Posterior cingulate gyrus (tissue), 11 donors: ENCODE measurements around the gene RUNX1.

Source experiments
- DNase-seq, 10 donors: peaks; one replicate each; pipeline versions ENCODE4 v3.0.0 to v3.0.0-alpha.2; 2020 to 2021; ENCODE audit warnings: mixed read lengths in 3 of 10
- intact Hi-C: fragments of 100-400 bp; cut with DNase I; formaldehyde crosslinking; loops from one replicate; pipeline ENCODE4 v1.15.1; 2023

The RUNX1 gene

GRCh38 chr21:34822168-34822567, 226.9 kb downstream of the RUNX1 start:
- DNase-seq = no peak
- intact Hi-C loops = no loop called here

DNA sequence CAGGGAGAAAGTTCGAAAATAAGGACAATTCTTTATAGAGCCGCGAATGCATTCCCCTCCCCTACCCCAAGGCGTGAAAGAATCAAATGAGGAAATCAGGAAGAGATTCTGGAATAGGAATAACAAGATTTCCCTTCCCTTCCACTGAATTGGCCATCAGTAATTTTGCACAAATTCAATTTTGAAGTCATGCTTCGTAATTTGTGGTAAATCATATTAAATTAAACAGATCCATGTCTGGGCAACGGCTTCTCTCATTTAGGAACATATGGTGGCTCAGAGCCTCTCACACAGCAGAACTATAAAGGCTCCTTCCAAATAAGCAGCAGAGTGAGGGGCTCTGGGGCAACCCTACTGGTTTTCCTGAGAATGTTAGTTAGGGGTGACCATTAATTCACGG, 227.4 kb downstream of the RUNX1 start:
- intact Hi-C loops = no loop called here
- no peak for DNase-seq

- no peak for DNase-seq
Observed at GRCh38 chr21:34820051-34820450, 229.1 kb downstream of the RUNX1 start.

DNA sequence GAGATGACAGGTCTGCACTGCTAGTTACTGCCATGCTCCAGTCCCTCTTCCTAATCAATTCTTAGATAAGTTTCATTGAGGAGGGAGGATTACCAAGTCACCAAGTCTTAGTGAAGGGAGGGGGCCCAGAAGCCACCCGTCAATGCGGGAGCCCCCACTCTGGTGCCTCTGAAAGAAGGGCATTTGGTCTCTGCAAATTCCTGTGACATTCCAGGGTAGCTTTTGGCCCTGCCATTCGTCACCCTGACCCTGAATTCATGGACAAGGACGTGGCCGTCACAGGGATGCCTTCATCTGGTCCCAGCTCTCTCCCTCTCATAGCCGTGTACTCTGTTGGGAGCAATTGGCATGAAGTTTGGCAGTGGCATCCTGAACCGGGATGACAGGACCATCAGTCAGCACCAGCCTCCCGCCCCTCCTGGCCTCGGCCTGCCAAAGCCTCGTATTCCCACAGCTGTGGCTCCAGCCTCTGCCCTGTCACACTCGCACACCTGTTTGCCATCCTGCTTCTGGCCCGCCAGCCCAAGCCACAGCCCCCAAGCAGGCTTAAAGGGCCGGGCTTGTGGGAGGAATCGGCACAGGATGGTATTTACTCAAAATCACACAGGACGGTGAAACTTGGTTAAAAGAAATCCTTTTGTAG, 229.6 kb downstream of the RUNX1 start:
- intact Hi-C loops = no loop called here

More at GRCh38 chr21:34820051-34820450, 229.1 kb downstream of the RUNX1 start:
- intact Hi-C loops = no loop called here

GRCh38 chr21:34818662-34819158, 230.4 kb downstream of the RUNX1 start:
- intact Hi-C loops = no loop called here
- DNase-seq = no peak

More for the DNA sequence above, 229.6 kb downstream of the RUNX1 start:
- no peak for DNase-seq

- intact Hi-C loops = no loop called here
- no peak for DNase-seq
Observed at GRCh38 chr21:34817821-34818661, 231.1 kb downstream of the RUNX1 start.

DNA sequence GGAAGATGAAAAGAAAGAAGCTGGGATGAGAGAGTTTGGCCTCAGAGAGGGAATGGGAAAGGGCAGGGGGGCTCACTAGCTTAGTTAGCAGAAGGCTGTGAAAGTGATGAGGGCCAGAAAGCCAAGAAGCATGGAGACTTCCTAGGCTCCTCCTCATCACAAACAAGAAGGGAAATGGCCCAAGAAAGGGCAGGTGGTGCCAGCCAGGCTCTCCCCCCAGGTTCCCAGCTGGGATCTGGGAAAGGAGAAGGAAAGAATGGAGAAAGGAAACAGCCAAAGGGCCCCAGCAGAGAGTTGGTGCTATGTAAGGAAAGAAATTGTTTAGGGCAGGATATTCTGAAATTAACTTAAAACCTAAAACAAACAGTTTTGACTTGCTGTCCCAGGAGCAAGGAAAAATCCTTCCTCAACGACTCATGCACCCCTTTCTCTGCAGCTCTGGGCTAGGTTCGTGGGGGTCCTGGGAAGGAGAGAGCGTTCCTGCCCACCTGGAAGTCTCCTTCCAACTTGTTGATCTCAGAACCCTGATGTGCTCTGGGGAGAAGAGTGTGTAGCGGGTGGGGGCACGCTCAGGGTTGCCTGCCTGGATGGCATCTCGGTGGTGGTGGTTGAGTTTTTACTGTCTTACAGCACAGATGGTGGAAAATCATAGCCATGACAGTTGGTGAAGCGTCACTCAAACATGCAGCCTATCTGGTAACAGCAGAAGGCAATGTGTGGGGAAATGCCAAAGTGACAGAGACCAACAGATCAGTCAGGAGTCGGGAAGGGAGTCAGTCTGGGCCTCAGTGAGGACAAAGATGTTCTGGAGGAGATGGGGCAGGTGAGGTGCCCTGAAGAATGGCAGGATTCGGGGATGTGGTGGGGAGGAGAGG, 233.0 kb downstream of the RUNX1 start:
- intact Hi-C loops = no loop called here

DNA sequence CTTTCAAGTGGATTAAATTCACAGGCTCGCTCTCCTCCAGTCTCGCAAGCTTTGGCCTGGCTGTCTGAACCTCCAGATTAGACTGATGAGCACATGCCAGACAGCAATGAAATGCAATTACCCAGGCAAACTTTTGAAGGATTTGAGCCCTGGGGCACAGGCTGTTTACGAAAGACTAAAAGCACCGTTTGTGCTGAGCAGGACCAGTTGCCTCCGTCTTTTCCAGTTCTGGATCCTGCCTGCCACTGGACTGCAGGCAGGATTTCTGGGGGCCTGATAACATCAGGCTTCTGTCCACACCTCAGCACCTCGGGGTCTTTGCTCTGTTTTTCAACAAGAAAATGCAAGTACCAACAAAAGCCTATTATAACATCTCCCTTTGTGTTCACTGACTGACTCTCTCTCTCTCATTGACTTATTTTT, 234.6 kb downstream of the RUNX1 start:
- intact Hi-C loops = no loop called here
- DNase-seq = no peak

More for the DNA sequence above, 233.0 kb downstream of the RUNX1 start:
- no peak for DNase-seq

- intact Hi-C loops = no loop called here
- DNase-seq = no peak
Observed at GRCh38 chr21:34813266-34813894, 235.7 kb downstream of the RUNX1 start.

- DNase-seq = no peak
- intact Hi-C loops = no loop called here
Observed at GRCh38 chr21:34812504-34813265, 236.4 kb downstream of the RUNX1 start.

GRCh38 chr21:34811368-34811767, 237.7 kb downstream of the RUNX1 start:
- intact Hi-C loops = no loop called here
- no peak for DNase-seq

DNA sequence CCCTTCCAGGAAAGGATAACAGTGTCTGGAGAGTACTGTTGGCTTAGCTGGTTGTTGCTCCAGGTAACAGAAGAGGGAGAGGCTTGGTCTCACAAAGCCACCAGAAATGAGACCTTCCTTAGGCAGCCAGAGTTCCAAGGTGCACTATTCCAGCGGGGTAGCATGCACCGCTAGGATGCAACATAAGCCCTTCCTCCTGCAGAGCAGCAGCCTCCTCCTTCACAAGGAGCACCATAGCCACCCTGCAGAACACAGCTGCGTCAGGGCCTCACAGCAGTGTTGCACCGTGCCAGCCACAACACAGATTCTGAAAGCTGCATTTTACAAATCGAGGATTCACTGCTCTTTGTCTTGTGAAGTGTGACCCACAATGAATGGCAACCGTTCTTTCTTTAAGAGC, 238.3 kb downstream of the RUNX1 start:
- no peak for DNase-seq
- intact Hi-C loops = no loop called here

GRCh38 chr21:34809822-34810221, 239.3 kb downstream of the RUNX1 start:
- DNase-seq = no peak
- intact Hi-C loops = no loop called here

DNA sequence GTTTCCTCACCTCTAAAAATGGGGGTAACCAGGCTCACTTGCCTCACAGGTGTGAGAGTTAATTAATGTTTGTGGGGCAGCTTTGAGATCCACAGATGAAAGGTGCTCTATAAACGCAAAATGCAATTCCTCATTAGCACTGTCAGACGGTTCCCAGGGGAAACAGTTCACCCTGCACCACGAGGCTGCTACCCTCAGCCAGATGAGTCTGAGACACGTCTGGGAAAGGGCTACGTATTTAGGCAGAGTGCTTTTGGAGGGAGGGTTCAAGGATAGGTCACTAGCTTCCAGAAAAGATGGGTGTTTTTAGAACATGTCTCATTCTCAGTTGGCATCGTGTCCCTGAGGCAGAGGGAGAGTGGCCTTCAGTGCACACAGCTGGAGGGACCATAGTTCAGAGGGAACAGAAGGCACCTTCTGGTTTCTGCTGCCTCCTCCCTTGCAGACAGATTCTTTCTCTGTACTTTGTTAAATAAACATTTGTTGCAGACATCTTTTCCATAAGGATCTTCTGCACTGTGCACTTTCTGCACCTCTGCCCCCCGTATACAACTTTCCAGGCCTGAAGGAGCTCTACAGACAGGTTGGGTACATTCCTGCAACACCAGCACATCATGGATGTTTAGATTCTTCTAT, 240.4 kb downstream of the RUNX1 start:
- no peak for DNase-seq
- intact Hi-C loops = no loop called here

DNA sequence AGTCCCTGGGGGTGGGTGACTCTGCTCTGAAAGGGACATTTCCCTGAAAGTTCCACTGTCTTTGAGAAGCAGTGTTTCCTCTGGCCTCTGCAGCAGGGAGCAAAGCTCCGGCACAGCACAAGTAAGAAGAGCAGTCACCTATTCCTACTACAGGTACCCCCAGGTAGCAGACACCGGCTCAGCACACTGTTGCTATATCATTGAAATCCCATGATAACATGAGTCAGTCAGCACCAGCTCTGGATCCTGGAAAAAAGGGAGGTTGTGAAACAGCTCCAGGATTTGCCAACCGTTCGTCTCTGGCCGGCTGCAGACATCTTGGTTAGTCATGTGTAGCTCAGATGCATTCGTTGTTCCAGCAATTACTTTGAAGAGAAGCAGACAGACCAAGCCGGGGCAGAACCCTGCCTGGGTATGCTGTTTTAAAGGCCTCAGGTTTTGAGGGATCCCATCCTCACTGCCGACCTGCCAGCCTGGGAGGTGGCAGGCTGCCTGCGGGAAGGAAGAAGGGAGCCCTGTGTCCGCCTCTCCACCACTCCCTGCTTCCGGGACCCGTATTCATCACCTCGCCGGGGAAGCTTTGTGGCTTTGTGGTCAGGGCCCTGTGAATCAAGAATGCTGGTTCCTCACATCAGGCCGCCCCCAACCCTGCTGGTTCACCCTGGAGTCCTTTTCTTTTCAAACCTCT, 241.1 kb downstream of the RUNX1 start:
- intact Hi-C loops = no loop called here
- no peak for DNase-seq

- DNase-seq = no peak
Observed at GRCh38 chr21:34807146-34807880, 241.8 kb downstream of the RUNX1 start.

GRCh38 chr21:34806423-34806822, 242.7 kb downstream of the RUNX1 start:
- intact Hi-C loops = no loop called here
- no peak for DNase-seq

More at GRCh38 chr21:34807146-34807880, 241.8 kb downstream of the RUNX1 start:
- intact Hi-C loops = no loop called here

GRCh38 chr21:34805157-34805556, 243.9 kb downstream of the RUNX1 start:
- intact Hi-C loops = no loop called here

More at GRCh38 chr21:34805157-34805556, 243.9 kb downstream of the RUNX1 start:
- DNase-seq = no peak
